ENCODE data around the gene TBC1D23.

DNA sequence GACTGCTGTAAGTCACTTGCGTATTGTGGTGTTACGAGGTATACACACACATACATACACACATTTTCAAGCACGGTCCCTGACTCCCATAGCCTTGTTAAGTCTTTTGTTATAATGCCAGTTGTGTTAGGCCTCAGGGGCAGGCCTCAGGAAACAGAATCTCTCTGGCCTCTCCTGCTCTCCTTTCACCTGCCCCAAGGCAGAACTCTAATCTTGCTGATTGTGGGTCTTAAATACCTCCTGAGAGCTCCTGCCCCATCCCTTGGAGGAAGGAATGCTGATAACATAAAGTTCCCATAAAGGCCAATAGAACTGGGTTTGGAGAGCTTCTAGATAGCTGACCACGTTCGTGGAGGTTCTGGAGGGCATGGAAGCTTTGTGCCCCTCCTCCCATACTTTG lies 69.9 kb downstream of the TBC1D23 start:
- TF ChIP-seq ZBTB20 (tag by site-specific recombination; IDR thresholded peaks at IDR 0.05) (no peak), ZNF239 (tag by site-specific recombination; IDR thresholded peaks at IDR 0.05) (no peak), ZNF274 (IDR thresholded peaks at IDR 0.05; ENCODE audit: low read length) (no peak), ZNF274 (tag by site-specific recombination; IDR thresholded peaks at IDR 0.05; ENCODE audit: borderline replicate concordance) (no peak), ZNF670 (tag by site-specific recombination; IDR thresholded peaks at IDR 0.05; ENCODE audit: low read depth) (no peak), ZBTB7A (tag by site-specific recombination; IDR thresholded peaks at IDR 0.05; ENCODE audit: low read depth) (no peak)
- TF ChIP-seq, protein P1, sequence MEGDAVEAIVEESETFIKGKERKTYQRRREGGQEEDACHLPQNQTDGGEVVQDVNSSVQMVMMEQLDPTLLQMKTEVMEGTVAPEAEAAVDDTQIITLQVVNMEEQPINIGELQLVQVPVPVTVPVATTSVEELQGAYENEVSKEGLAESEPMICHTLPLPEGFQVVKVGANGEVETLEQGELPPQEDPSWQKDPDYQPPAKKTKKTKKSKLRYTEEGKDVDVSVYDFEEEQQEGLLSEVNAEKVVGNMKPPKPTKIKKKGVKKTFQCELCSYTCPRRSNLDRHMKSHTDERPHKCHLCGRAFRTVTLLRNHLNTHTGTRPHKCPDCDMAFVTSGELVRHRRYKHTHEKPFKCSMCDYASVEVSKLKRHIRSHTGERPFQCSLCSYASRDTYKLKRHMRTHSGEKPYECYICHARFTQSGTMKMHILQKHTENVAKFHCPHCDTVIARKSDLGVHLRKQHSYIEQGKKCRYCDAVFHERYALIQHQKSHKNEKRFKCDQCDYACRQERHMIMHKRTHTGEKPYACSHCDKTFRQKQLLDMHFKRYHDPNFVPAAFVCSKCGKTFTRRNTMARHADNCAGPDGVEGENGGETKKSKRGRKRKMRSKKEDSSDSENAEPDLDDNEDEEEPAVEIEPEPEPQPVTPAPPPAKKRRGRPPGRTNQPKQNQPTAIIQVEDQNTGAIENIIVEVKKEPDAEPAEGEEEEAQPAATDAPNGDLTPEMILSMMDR (tag by site-specific recombination; IDR thresholded peaks at IDR 0.05) = no peak
